ENCODE data around the gene TEX29.

The TEX29 gene

GRCh38 chr13:111291908-111292307 is 28.5 kb upstream of the TEX29 start:
- no peak for DNase-seq (ENCODE audit: low read depth)

GRCh38 chr13:111292710-111293485 is 27.5 kb upstream of the TEX29 start:
- DNase-seq (ENCODE audit: low read depth) = no peak

GRCh38 chr13:111295886-111296285 is 24.6 kb upstream of the TEX29 start:
- DNase-seq (ENCODE audit: low read depth) = no peak

- no peak for DNase-seq (ENCODE audit: low read depth)
Measured at GRCh38 chr13:111296417-111296816, 24.0 kb upstream of the TEX29 start.

- no peak for DNase-seq (ENCODE audit: low read depth)
Measured at GRCh38 chr13:111298214-111298975, 22.0 kb upstream of the TEX29 start.

GRCh38 chr13:111302045-111302726 is 18.3 kb upstream of the TEX29 start:
- no peak for DNase-seq (ENCODE audit: low read depth)

- no peak for DNase-seq (ENCODE audit: low read depth)
Measured at GRCh38 chr13:111303559-111303958, 16.9 kb upstream of the TEX29 start.

GRCh38 chr13:111304041-111304544 is 16.3 kb upstream of the TEX29 start:
- DNase-seq (ENCODE audit: low read depth) = no peak

GRCh38 chr13:111304603-111305289 is 15.7 kb upstream of the TEX29 start:
- DNase-seq (ENCODE audit: low read depth) = no peak

GRCh38 chr13:111312944-111313590 is 7.4 kb upstream of the TEX29 start:
- no peak for DNase-seq (ENCODE audit: low read depth)

- DNase-seq (ENCODE audit: low read depth) = no peak
Measured at GRCh38 chr13:111313911-111314425, 6.5 kb upstream of the TEX29 start.

- no peak for DNase-seq (ENCODE audit: low read depth)
Measured at GRCh38 chr13:111314852-111315251, 5.6 kb upstream of the TEX29 start.

- DNase-seq (ENCODE audit: low read depth) = no peak
Measured at GRCh38 chr13:111315347-111315995, 5.0 kb upstream of the TEX29 start.

GRCh38 chr13:111316161-111316730 is 4.2 kb upstream of the TEX29 start:
- no peak for DNase-seq (ENCODE audit: low read depth)

- DNase-seq (ENCODE audit: low read depth) = no peak
Measured at GRCh38 chr13:111317042-111317550, 3.3 kb upstream of the TEX29 start.

GRCh38 chr13:111317571-111318345 is 2.7 kb upstream of the TEX29 start:
- no peak for DNase-seq (ENCODE audit: low read depth)

GRCh38 chr13:111318386-111318785 is 2.1 kb upstream of the TEX29 start:
- DNase-seq (ENCODE audit: low read depth) = no peak

GRCh38 chr13:111319521-111319920 is 921 bp upstream of the TEX29 start:
- no peak for DNase-seq (ENCODE audit: low read depth)
